ENCODE measurements around the gene IQCE.
A peak's percentile ranks its signal among the peaks of the same experiment; 100 is the strongest.
"Not testable (repeated sequence)": the region's sequence is repeated elsewhere in the genome, so short reads cannot be mapped to it uniquely, and the experiment has no call there.

Gene IQCE

GRCh38 chr7:2521341-2521745, 37.4 kb upstream of the IQCE start:
- DNase-seq: no peak

GRCh38 chr7:2521952-2522591, 36.7 kb upstream of the IQCE start:
- DNase-seq: peak; percentile 59

- no peak for DNase-seq
Measured at GRCh38 chr7:2522780-2523433, 35.9 kb upstream of the IQCE start.

- DNase-seq: no peak
Measured at GRCh38 chr7:2523461-2523936, 35.3 kb upstream of the IQCE start.

GRCh38 chr7:2523941-2524807, 34.6 kb upstream of the IQCE start:
- DNase-seq: no peak

GRCh38 chr7:2524808-2525657, 33.7 kb upstream of the IQCE start:
- no peak for DNase-seq

GRCh38 chr7:2525658-2526630, 32.8 kb upstream of the IQCE start:
- DNase-seq: no peak

GRCh38 chr7:2526659-2527504, 31.9 kb upstream of the IQCE start:
- DNase-seq: no peak

- no peak for DNase-seq
Measured at GRCh38 chr7:2527505-2528467, 31.0 kb upstream of the IQCE start.

GRCh38 chr7:2528481-2529095, 30.2 kb upstream of the IQCE start:
- no peak for DNase-seq

GRCh38 chr7:2529161-2530070, 29.4 kb upstream of the IQCE start:
- DNase-seq: peak; percentile 57

GRCh38 chr7:2530071-2530987, 28.4 kb upstream of the IQCE start:
- peak; percentile 75 for DNase-seq

GRCh38 chr7:2530994-2531795, 27.6 kb upstream of the IQCE start:
- DNase-seq: not testable (repeated sequence)

GRCh38 chr7:2531796-2532110, 27.0 kb upstream of the IQCE start:
- DNase-seq: not testable (repeated sequence)

GRCh38 chr7:2532199-2532772, 26.5 kb upstream of the IQCE start:
- DNase-seq: not testable (repeated sequence)
